ENCODE results near the gene MIER3.

MIER3 gene

GRCh38 chr5:56963246-56963645 is 11.3 kb upstream of the MIER3 start:
- Histone ChIP-seq H3K27me3 (ENCODE audit: insufficient read depth, poor library complexity, severe bottlenecking) (peaks cover 10% of the 10 kb centered on the region), H3K9me3 (ENCODE audit: severe bottlenecking) (no peaks in the 10 kb centered on the region), H3K27ac (ENCODE audit: poor library complexity, severe bottlenecking) (no peak overlapping the region), H3K36me3 (ENCODE audit: low read depth) (no peaks in the 10 kb centered on the region), H3K4me3 (ENCODE audit: severe bottlenecking) (no peak overlapping the region), H3K4me1 (ENCODE audit: insufficient read depth, poor library complexity, severe bottlenecking) (no peaks in the 10 kb centered on the region)
- DNase-seq (ENCODE audit: low spot score) (no peak), ATAC-seq (ENCODE audit: low read depth) (no peak)
- TF ChIP-seq, protein P1, sequence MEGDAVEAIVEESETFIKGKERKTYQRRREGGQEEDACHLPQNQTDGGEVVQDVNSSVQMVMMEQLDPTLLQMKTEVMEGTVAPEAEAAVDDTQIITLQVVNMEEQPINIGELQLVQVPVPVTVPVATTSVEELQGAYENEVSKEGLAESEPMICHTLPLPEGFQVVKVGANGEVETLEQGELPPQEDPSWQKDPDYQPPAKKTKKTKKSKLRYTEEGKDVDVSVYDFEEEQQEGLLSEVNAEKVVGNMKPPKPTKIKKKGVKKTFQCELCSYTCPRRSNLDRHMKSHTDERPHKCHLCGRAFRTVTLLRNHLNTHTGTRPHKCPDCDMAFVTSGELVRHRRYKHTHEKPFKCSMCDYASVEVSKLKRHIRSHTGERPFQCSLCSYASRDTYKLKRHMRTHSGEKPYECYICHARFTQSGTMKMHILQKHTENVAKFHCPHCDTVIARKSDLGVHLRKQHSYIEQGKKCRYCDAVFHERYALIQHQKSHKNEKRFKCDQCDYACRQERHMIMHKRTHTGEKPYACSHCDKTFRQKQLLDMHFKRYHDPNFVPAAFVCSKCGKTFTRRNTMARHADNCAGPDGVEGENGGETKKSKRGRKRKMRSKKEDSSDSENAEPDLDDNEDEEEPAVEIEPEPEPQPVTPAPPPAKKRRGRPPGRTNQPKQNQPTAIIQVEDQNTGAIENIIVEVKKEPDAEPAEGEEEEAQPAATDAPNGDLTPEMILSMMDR (IDR thresholded peaks at IDR 0.05; ENCODE audit: poor library complexity, severe bottlenecking), result no peak

DNA sequence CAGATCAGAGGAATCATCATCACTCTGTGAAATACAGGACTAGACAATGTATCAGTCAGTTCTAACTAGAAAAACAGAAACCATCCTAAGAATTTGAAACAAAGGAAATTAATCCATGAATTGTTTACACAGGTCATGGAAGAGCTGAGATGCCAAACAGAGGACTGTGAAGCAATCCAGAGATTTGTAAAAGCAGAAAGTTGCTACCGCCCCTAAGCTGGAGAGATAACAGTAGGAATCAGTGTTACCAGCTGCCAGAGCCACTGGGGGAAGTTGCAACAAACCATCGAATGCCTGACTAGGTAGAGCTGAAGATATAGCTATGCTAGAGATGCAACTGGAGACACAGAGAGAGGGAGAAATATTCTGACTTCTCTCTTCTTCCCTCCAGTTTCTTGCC is 10.4 kb upstream of the MIER3 start:
- TF ChIP-seq, protein P1 (IDR thresholded peaks at IDR 0.05; ENCODE audit: poor library complexity, severe bottlenecking), result no peak
- no peak for DNase-seq (ENCODE audit: low spot score)
- no peak overlapping the region for H3K4me3 ChIP-seq (ENCODE audit: severe bottlenecking)

DNA sequence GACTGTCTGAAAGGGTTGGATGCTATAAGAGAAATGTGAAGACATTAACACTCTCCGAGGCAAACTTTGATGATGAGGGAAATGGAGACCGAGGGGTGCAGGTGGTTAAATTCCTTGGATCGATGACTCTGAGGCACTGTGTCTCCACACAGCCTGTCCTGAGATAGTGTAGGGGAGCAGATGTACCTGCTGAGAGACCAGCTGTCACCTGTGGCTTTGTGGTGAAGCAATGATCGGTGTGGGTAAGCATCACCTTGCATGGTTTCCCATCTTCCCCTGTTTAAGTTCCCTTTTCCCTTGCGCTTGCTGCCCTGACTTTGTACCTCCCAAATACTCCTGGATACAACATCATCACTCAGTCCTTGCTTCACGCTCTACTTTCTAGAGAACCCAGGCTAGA is 9.8 kb upstream of the MIER3 start:
- Histone ChIP-seq H3K36me3 (ENCODE audit: low read depth) (no peaks in the 10 kb centered on the region), H3K4me1 (ENCODE audit: insufficient read depth, poor library complexity, severe bottlenecking) (no peaks in the 10 kb centered on the region), H3K4me3 (ENCODE audit: severe bottlenecking) (no peak overlapping the region), H3K9me3 (ENCODE audit: severe bottlenecking) (no peaks in the 10 kb centered on the region), H3K27ac (ENCODE audit: poor library complexity, severe bottlenecking) (no peak overlapping the region), H3K27me3 (ENCODE audit: insufficient read depth, poor library complexity, severe bottlenecking) (peaks cover 10% of the 10 kb centered on the region)
- ATAC-seq (ENCODE audit: low read depth), result no peak; the same call in 2 of the 3 replicates
- no peak for DNase-seq (ENCODE audit: low spot score)
- TF ChIP-seq, protein P1 (IDR thresholded peaks at IDR 0.05; ENCODE audit: poor library complexity, severe bottlenecking), result no peak

More for the DNA sequence above, 10.4 kb upstream of the MIER3 start:
- Histone ChIP-seq H3K36me3 (ENCODE audit: low read depth) (no peaks in the 10 kb centered on the region), H3K4me1 (ENCODE audit: insufficient read depth, poor library complexity, severe bottlenecking) (no peaks in the 10 kb centered on the region), H3K27ac (ENCODE audit: poor library complexity, severe bottlenecking) (no peak overlapping the region), H3K27me3 (ENCODE audit: insufficient read depth, poor library complexity, severe bottlenecking) (peaks cover 10% of the 10 kb centered on the region), H3K9me3 (ENCODE audit: severe bottlenecking) (no peaks in the 10 kb centered on the region)
- peak; percentile 42; the same call in 2 of the 3 replicates for ATAC-seq (ENCODE audit: low read depth)

- ATAC-seq (ENCODE audit: low read depth), result no peak
- H3K27me3 ChIP-seq (ENCODE audit: insufficient read depth, poor library complexity, severe bottlenecking), result peaks cover 10% of the 10 kb centered on the region
- no peaks in the 10 kb centered on the region for H3K4me1 ChIP-seq (ENCODE audit: insufficient read depth, poor library complexity, severe bottlenecking)
- H3K4me3 ChIP-seq (ENCODE audit: severe bottlenecking), result no peak overlapping the region
- no peaks in the 10 kb centered on the region for H3K9me3 ChIP-seq (ENCODE audit: severe bottlenecking)
- no peak overlapping the region for H3K27ac ChIP-seq (ENCODE audit: poor library complexity, severe bottlenecking)
- H3K36me3 ChIP-seq (ENCODE audit: low read depth), result no peaks in the 10 kb centered on the region
- DNase-seq (ENCODE audit: low spot score), result no peak
- TF ChIP-seq, protein P1 (IDR thresholded peaks at IDR 0.05; ENCODE audit: poor library complexity, severe bottlenecking), result no peak
Observed at GRCh38 chr5:56959326-56959725, 7.4 kb upstream of the MIER3 start.

DNA sequence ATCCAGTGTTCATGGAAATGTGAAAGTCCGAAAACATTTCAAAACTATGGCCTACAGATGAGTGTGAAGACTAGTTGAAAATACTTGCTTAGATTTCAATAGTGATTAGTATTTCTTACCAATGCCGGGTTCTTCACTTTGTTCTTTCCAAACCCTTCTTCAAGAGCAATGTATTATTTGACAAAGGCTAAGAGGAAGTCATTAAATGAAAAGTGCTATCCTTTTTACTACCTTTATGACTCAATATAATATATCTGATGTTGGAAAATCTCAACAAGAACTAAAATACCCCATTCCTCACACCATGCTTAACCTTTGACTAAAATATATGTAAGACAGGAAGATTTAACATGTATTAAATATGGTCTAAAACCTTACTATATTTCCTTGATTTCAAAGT is 6.7 kb upstream of the MIER3 start:
- TF ChIP-seq, protein P1 (IDR thresholded peaks at IDR 0.05; ENCODE audit: poor library complexity, severe bottlenecking), result no peak
- H3K27me3 ChIP-seq (ENCODE audit: insufficient read depth, poor library complexity, severe bottlenecking), result peaks cover 10% of the 10 kb centered on the region
- no peak overlapping the region for H3K27ac ChIP-seq (ENCODE audit: poor library complexity, severe bottlenecking)
- DNase-seq (ENCODE audit: low spot score) (no peak), ATAC-seq (ENCODE audit: low read depth) (no peak)
- no peaks in the 10 kb centered on the region for H3K9me3 ChIP-seq (ENCODE audit: severe bottlenecking)
- H3K4me1 ChIP-seq (ENCODE audit: insufficient read depth, poor library complexity, severe bottlenecking), result no peaks in the 10 kb centered on the region
- no peaks in the 10 kb centered on the region for H3K36me3 ChIP-seq (ENCODE audit: low read depth)
- H3K4me3 ChIP-seq (ENCODE audit: severe bottlenecking), result no peak overlapping the region
